Sigmoid colon (tissue), 7 donors: ENCODE results near the gene NCOA1. TPM values are rescaled to one million over a fixed set of nuclear protein-coding genes. Genes with fewer than 3 reads are reported as not detected.

Experiments
- DNase-seq: peaks from one replicate; pipeline ENCODE4 v3.0.0-alpha.2; 2019
- H3K27ac ChIP-seq, 4 donors: fragments of 200-600 bp; sonication (generic); one replicate each; pipeline ENCODE4 v1.5.1; 2016 to 2019; ENCODE audit warnings: mild to moderate bottlenecking in 1 of 4
- H3K27me3 ChIP-seq, 3 donors: fragments of 200-600 bp; sonication (generic); one replicate each; pipeline ENCODE4 v1.5.1; 2019; ENCODE audit warnings: mild to moderate bottlenecking in 1 of 3
- H3K36me3 ChIP-seq, 4 donors: fragments of 200-600 bp; sonication (generic); one replicate each; pipeline ENCODE4 v1.5.1; 2016 to 2019
- H3K4me1 ChIP-seq, 4 donors: fragments of 200-600 bp; sonication (generic); one replicate each; pipeline ENCODE4 v1.5.1; 2017 to 2019
- H3K4me3 ChIP-seq, 4 donors: fragments of 200-600 bp; sonication (generic); one replicate each; pipeline ENCODE4 v1.5.1; 2017 to 2019; ENCODE audit warnings: mild to moderate bottlenecking in 2 of 4, moderate library complexity in 1 of 4
- H3K9me3 ChIP-seq, 4 donors: fragments of 200-600 bp in 3 of 4; sonication (generic) in 3 of 4; one replicate each; pipeline versions ENCODE4 v1.5.1 to v1.6.1; 2013 to 2019
- EP300 ChIP-seq, 4 donors: sonication (generic); formaldehyde crosslinking; IDR thresholded peaks; one replicate each; pipeline ENCODE4 v1.6.1; 2017; ENCODE audit warnings: antibody characterized with exemption in 4 of 4
- POLR2A ChIP-seq, 2 donors: fragments of 450-650 bp; IDR thresholded peaks; one replicate each; pipeline ENCODE4 v1.6.1; 2016; ENCODE audit warnings: antibody characterized with exemption in 2 of 2, mild to moderate bottlenecking in 2 of 2, moderate library complexity in 2 of 2
- POLR2AphosphoS5 ChIP-seq, 4 donors: sonication (generic); formaldehyde crosslinking; IDR thresholded peaks; one replicate each; pipeline ENCODE4 v1.6.1; 2017; ENCODE audit warnings: antibody characterized with exemption in 4 of 4
- WGBS, 2 donors: extraction: QIAGEN DNeasy Blood & Tissue Kit; methylation state at CpG; one replicate each; pipeline ENCODE4 v1.1.7; 2013; 5-methylcytosine and 5-hydroxymethylcytosine counted together
- intact Hi-C: fragments of 100-400 bp; cut with DNase I; formaldehyde crosslinking; loops from one replicate; pipeline ENCODE4 v1.15.1; 2023
- polyA plus RNA-seq, 3 donors: library from polyadenylated mRNA; stranded (reverse); fragments of 200-250 nt; gene quantifications; one replicate each; pipeline ENCODE4 v1.2.3, GENCODE V29; 2013
- total RNA-seq, 4 donors: library from RNA; depleted of rRNA; stranded (reverse); fragments of >200 nt; gene quantifications; one replicate each; pipeline ENCODE4 v1.1.0, GENCODE V29; 2016
- TF ChIP-seq, protein P1 (sequence below), 4 experiments: fragments of 450-650 bp in 3 of 4; fragments of 200-600 bp in 1 of 4; IDR thresholded peaks; one replicate each; pipeline ENCODE4 v1.5.1; 2016 to 2019; ENCODE audit warnings: antibody characterized with exemption in 4 of 4, mild to moderate bottlenecking in 3 of 4, moderate library complexity in 2 of 4
- donor health status: healthy with polysubstance abuse.
- donor health status: Bipolar disorder and iron deficiency.
- donor health status: healthy.

Gene NCOA1
- total and polyA plus RNA-seq, 7 donors: 11.3 to 61.7 (median 49.2) TPM

DNA sequence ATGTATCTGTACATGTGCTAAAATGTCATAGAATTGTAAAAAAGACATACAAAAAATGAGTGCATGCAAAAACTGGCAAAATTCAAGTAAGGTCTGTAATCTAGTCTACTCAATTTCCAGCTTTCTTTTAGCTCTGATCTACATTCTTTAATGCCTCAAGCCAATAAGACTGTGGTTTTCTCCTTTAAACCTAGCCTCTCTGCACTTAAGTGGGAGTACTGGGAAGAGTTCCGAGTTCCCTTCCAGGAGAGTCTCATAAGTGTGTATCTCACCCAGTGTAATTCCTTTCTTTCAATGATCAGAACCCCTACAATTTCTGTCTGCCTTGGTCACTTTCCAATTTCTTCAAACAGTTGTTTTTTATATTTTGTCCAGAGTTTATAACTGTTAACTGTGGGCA, 152.0 kb downstream of the NCOA1 start:
- no peak overlapping the region for H3K27ac ChIP-seq
- no peaks in the 10 kb centered on the region for H3K36me3 ChIP-seq
- H3K9me3 ChIP-seq: no peaks in the 10 kb centered on the region
- H3K27me3 ChIP-seq: no peaks in the 10 kb centered on the region
- H3K4me1 ChIP-seq: no peaks in the 10 kb centered on the region
- intact Hi-C loops: no loop called here
- TF ChIP-seq POLR2AphosphoS5 (IDR thresholded peaks at IDR 0.05) (no peak), POLR2A (IDR thresholded peaks at IDR 0.05) (no peak), EP300 (IDR thresholded peaks at IDR 0.05) (no peak)
- TF ChIP-seq, protein P1, sequence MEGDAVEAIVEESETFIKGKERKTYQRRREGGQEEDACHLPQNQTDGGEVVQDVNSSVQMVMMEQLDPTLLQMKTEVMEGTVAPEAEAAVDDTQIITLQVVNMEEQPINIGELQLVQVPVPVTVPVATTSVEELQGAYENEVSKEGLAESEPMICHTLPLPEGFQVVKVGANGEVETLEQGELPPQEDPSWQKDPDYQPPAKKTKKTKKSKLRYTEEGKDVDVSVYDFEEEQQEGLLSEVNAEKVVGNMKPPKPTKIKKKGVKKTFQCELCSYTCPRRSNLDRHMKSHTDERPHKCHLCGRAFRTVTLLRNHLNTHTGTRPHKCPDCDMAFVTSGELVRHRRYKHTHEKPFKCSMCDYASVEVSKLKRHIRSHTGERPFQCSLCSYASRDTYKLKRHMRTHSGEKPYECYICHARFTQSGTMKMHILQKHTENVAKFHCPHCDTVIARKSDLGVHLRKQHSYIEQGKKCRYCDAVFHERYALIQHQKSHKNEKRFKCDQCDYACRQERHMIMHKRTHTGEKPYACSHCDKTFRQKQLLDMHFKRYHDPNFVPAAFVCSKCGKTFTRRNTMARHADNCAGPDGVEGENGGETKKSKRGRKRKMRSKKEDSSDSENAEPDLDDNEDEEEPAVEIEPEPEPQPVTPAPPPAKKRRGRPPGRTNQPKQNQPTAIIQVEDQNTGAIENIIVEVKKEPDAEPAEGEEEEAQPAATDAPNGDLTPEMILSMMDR (IDR thresholded peaks at IDR 0.05): no peak
- no peak overlapping the region for H3K4me3 ChIP-seq
- no peak for DNase-seq
- WGBS, 2 donors: 89 to 91% methylated on average over 1 of the region's 1 CpG

DNA sequence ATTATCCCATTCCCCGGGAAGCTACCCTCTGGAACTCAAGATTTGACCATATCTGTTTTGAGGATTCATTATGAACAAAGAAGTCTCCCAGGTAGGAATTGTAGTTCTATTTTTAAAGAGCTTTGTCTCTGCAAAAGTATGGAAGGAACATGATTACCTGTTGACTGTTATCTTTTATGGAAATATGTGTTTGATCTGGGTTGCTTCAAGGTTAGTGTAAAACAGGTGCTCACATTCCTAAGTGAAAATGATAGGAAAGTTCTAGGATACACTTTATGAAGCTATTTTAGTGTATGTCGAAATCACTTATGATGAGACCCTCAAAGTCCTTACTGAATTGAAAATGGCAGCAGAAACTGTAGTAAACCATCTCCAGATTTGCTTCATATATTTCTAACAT, 153.0 kb downstream of the NCOA1 start:
- TF ChIP-seq POLR2A (IDR thresholded peaks at IDR 0.05) (no peak), EP300 (IDR thresholded peaks at IDR 0.05) (no peak), POLR2AphosphoS5 (IDR thresholded peaks at IDR 0.05) (no peak)
- TF ChIP-seq, protein P1 (IDR thresholded peaks at IDR 0.05): no peak
- no peak overlapping the region for H3K27ac ChIP-seq
- intact Hi-C loops: no loop called here
- no peaks in the 10 kb centered on the region for H3K27me3 ChIP-seq
- WGBS, 2 donors: 97 to 98% methylated on average over 2 of the region's 2 CpGs
- H3K36me3 ChIP-seq: no peaks in the 10 kb centered on the region
- H3K4me1 ChIP-seq: no peaks in the 10 kb centered on the region
- no peak for DNase-seq
- H3K4me3 ChIP-seq: no peak overlapping the region
- H3K9me3 ChIP-seq: no peaks in the 10 kb centered on the region

- no peak overlapping the region for H3K4me3 ChIP-seq
- TF ChIP-seq POLR2AphosphoS5 (IDR thresholded peaks at IDR 0.05) (no peak), POLR2A (IDR thresholded peaks at IDR 0.05) (no peak), EP300 (IDR thresholded peaks at IDR 0.05) (no peak)
- intact Hi-C loops: no loop called here
- no peaks in the 10 kb centered on the region for H3K27me3 ChIP-seq
- no peaks in the 10 kb centered on the region for H3K9me3 ChIP-seq
- no peaks in the 10 kb centered on the region for H3K36me3 ChIP-seq
- peaks cover 0 to 5% (median 2%) of the 10 kb centered on the region in 4 donors for H3K4me1 ChIP-seq
- DNase-seq: no peak
- no peak overlapping the region for H3K27ac ChIP-seq
These were observed 160.1 kb downstream of the NCOA1 start for GRCh38 chr2:24650997-24651642.

- no peaks in the 10 kb centered on the region for H3K9me3 ChIP-seq
- no peak overlapping the region for H3K27ac ChIP-seq
- peaks cover 0 to 10% (median 4%) of the 10 kb centered on the region in 4 donors for H3K4me1 ChIP-seq
- TF ChIP-seq EP300 (IDR thresholded peaks at IDR 0.05) (no peak), POLR2A (IDR thresholded peaks at IDR 0.05) (no peak), POLR2AphosphoS5 (IDR thresholded peaks at IDR 0.05) (no peak)
- TF ChIP-seq, protein P1 (IDR thresholded peaks at IDR 0.05): no peak
- no peak for DNase-seq
- intact Hi-C loops: no loop called here
- H3K4me3 ChIP-seq: no peak overlapping the region
- no peaks in the 10 kb centered on the region for H3K36me3 ChIP-seq
- no peaks in the 10 kb centered on the region for H3K27me3 ChIP-seq
These were observed 160.6 kb downstream of the NCOA1 start for GRCh38 chr2:24651643-24652003.

DNA sequence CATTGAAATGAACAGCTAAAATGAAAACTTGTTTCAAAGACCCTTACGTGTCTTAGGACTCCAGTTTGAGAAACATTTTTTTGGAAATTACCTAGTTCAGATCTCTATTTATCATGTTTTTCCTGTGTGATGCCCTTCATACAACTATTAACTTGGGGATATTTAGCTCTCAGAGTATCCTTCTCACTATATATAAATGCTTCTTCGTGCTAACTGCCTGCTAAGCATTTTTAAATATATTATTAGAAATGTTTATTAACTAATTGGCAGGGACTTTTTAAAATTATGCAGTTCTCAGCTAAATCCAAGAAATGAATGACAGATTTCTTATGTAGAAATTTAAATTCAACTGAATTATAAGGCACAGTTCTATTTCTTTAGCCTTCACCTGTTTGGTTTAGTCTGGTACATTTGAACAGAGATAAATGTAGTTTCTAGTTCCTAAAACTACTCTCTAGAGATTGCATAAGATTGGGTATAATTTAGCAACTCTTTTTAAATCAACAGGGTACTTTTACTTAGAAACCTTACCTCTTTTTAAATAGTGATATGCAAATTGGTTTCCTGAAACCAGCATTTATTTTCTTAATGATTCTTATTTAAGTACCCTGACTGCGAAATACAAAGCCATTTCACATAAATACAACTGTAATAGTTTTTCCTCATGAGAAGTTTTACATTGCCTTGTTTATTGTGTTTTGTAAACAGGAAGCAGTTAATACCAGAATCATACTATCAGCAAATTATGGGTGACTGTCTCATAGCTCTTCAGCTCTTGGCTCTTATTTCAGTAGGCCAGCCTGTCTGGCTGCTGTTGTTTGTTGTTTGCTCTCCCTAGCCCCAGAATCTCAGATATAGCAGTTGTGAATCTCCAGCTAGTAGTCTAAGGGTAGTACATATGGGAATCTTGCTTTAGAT, 161.5 kb downstream of the NCOA1 start:
- Histone ChIP-seq H3K9me3 (no peaks in the 10 kb centered on the region), H3K27ac (no peak overlapping the region), H3K36me3 (no peaks in the 10 kb centered on the region), H3K4me3 (no peak overlapping the region), H3K27me3 (no peaks in the 10 kb centered on the region), H3K4me1 (peaks cover 0 to 19% (median 8%) of the 10 kb centered on the region in 4 donors)
- 78 to 89% methylated on average over 3 of the region's 3 CpGs for WGBS, 2 donors
- no peak for TF ChIP-seq POLR2AphosphoS5 (IDR thresholded peaks at IDR 0.05)
- no peak for TF ChIP-seq POLR2A (IDR thresholded peaks at IDR 0.05)
- TF ChIP-seq, protein P1 (IDR thresholded peaks at IDR 0.05): no peak
- TF ChIP-seq EP300 (IDR thresholded peaks at IDR 0.05): no peak
- no peak for DNase-seq
- intact Hi-C loops: no loop called here
